PC-9 (cell line): Measurements from ENCODE around the gene NAP1L4.

ENCODE experiments used
- EZH2 ChIP-seq: fragments of 200-600 bp; sonication (generic); IDR thresholded peaks from 2 replicates; pipeline ENCODE4 v1.8.0; 2017; ENCODE audit warnings: antibody characterized with exemption, low read depth
- TF ChIP-seq, protein P1 (sequence below): fragments of 200-600 bp; sonication (generic); conservative IDR thresholded peaks from 2 replicates; pipeline ENCODE4 v1.6.1; 2017; ENCODE audit warnings: mixed run types, antibody characterized with exemption, mild to moderate bottlenecking, moderate library complexity

DNA sequence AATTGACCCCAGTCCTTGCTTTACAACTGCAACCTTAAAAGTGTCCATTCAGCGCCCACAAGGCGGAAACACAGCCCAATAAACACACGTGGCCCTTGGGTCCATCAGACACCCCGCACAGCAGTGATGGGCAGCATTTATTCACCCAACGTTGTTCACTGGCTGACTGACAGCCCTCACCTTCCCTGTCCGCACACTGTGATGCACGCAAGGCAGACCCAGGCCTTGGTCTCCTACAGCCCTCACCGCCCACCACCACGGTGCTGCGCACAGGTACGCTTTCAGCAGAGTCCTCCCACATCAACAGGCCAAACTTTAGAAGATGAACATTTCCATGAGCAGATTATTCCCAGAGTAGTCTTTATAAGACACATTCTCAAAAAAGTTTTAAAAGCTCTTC lies 42.2 kb downstream of the NAP1L4 start:
- TF ChIP-seq, protein P1, sequence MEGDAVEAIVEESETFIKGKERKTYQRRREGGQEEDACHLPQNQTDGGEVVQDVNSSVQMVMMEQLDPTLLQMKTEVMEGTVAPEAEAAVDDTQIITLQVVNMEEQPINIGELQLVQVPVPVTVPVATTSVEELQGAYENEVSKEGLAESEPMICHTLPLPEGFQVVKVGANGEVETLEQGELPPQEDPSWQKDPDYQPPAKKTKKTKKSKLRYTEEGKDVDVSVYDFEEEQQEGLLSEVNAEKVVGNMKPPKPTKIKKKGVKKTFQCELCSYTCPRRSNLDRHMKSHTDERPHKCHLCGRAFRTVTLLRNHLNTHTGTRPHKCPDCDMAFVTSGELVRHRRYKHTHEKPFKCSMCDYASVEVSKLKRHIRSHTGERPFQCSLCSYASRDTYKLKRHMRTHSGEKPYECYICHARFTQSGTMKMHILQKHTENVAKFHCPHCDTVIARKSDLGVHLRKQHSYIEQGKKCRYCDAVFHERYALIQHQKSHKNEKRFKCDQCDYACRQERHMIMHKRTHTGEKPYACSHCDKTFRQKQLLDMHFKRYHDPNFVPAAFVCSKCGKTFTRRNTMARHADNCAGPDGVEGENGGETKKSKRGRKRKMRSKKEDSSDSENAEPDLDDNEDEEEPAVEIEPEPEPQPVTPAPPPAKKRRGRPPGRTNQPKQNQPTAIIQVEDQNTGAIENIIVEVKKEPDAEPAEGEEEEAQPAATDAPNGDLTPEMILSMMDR: no peak
- no peak for TF ChIP-seq EZH2
